Measurements from ENCODE around the gene DST.

DST gene

DNA sequence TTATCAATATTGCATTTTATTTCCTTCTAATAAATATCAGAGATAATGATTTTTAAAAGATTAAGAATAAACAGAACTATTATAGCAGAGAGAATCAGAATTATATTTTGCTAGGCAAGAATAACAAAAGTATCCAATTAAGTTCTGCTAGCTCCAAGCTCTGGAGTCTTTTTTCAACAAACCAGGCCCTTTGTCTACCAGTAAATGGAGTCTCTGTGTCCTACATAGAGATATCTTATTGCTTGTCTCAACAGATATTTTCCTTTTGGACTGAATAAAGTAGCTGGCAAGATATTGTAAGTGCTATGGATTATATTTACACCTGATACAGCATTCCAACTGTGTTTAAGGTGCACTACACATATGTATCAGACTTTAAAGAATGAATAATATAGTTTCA, 107.1 kb downstream of the DST start:
- Mint-ChIP-seq H3K36me3 (ENCODE audit: low read depth) (no peaks in the 10 kb centered on the region), H3K4me3 (no peak overlapping the region)

DNA sequence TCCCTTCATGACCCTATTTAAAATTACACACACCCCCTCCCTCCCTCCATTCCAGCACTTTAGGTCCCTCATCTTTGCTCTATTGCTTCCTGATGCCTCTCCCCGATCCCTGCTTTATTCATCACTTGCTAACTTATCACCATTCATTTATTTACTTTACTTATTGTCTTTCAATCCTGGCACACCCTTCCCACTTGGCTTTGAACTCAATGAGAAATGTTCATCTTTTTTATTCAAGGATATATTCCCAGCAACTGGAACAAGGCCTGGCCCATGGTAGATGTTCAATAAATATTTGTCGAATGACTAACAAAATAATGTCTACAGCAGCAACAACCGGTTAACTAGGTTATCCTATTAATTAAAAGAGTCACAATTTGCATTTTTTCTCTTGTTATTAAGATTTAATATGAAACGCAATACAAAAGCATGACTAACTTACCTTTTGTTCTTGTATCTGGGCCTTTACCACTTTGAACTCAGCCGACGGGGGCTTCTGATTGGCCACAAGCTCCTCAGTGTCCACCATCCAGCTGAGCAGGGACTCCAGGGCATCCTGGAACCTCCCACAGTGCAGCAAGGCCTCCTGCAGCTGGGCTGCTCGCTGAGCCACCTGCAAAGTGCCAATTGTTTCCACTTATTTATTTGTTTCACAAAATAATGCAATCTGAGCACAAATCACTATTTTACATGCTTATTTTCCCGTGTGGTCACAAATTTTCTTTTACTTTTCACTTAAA, 107.8 kb downstream of the DST start:
- DNase-seq (no peak), ATAC-seq (no peak)
- Mint-ChIP-seq H3K4me3 (no peak overlapping the region), H3K36me3 (ENCODE audit: low read depth) (no peaks in the 10 kb centered on the region), H3K27ac (no peak overlapping the region), H3K9me3 (no peaks in the 10 kb centered on the region), H3K4me1 (no peaks in the 10 kb centered on the region), H3K27me3 (no peaks in the 10 kb centered on the region)

More for the DNA sequence above, 107.1 kb downstream of the DST start:
- no peak for ATAC-seq
- no peak overlapping the region for H3K27ac Mint-ChIP-seq
- no peak for DNase-seq
- H3K27me3 Mint-ChIP-seq, result no peaks in the 10 kb centered on the region
- no peaks in the 10 kb centered on the region for H3K4me1 Mint-ChIP-seq
- H3K9me3 Mint-ChIP-seq, result no peaks in the 10 kb centered on the region

DNA sequence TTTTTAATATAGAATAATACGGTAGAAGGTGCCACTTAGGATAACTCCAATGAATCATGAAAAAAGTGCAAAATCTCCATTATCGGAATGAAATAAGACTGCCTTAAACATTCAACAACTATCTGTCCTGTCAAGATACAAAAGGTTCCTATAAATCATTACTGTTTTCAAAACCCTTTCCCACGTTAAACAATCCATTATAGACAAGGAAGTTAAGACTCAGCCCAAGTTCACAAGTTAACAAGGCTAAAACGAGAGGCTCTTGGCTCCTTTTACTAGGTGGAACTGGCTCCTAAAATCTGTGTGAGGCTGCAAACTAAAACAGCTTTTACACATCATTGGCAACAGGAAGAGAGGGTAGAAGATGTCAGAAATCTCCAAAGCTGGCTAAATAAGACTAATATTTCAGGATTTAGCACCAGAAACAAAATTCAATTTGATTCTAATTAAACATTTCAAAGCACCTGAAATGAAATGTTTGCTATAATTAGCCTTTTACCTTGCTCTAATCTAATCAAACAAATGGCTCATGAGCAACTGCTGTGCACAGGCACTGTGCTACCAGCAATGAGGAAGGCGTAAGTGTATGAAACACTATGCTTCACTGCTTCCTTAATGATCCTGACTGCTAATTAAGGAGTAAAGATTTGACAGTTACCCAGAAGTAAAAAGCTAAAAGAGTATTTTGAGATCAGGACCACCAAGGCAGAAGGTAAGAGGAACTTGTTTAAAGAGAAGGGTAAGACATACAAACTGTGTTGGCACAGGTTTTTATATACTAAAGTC, 109.7 kb downstream of the DST start:
- H3K4me1 Mint-ChIP-seq, result no peaks in the 10 kb centered on the region
- no peak for DNase-seq
- H3K27ac Mint-ChIP-seq, result no peak overlapping the region

DNA sequence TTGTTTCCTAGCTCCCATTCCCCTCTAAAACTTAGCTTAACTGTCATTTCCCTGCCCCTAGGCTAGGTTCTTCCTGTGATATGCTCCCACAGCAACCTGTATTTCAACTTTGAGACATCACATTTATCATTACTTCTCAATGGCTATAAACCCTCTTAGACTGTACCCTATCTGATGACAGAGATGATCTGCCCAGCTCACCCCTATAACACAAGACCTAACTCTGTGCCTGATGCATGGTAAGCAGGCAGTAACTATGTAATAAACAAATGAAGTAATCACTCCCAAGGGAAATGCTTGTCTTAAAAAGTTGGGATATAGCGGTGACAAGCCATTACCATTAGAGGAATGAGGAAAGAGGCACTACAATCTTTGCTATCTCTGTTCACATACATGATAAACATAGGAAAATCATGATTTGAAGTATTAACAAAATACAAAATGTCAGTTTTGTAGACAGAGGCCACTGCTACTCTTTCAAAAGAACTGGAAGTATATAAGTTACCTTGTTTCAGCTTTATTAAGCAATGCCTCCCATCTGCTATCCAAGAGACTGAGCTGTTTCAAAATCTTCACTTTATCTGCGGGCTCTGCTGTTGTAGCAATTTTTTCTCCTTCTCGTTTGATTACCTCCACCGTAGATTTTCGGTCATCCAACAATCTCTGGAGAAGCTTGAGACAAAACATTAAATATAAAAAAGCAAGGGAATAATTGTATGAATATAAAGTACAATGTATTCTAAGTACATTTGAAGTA, 110.7 kb downstream of the DST start:
- no peak overlapping the region for H3K4me3 Mint-ChIP-seq
- no peak for DNase-seq
- no peak overlapping the region for H3K27ac Mint-ChIP-seq
- no peaks in the 10 kb centered on the region for H3K9me3 Mint-ChIP-seq
- no peaks in the 10 kb centered on the region for H3K27me3 Mint-ChIP-seq
- no peaks in the 10 kb centered on the region for H3K4me1 Mint-ChIP-seq
- ATAC-seq, result no peak
- H3K36me3 Mint-ChIP-seq (ENCODE audit: low read depth), result no peaks in the 10 kb centered on the region

More for the DNA sequence above, 109.7 kb downstream of the DST start:
- H3K27me3 Mint-ChIP-seq, result no peaks in the 10 kb centered on the region
- H3K36me3 Mint-ChIP-seq (ENCODE audit: low read depth), result no peaks in the 10 kb centered on the region
- ATAC-seq, result no peak
- no peak overlapping the region for H3K4me3 Mint-ChIP-seq
- no peaks in the 10 kb centered on the region for H3K9me3 Mint-ChIP-seq

DNA sequence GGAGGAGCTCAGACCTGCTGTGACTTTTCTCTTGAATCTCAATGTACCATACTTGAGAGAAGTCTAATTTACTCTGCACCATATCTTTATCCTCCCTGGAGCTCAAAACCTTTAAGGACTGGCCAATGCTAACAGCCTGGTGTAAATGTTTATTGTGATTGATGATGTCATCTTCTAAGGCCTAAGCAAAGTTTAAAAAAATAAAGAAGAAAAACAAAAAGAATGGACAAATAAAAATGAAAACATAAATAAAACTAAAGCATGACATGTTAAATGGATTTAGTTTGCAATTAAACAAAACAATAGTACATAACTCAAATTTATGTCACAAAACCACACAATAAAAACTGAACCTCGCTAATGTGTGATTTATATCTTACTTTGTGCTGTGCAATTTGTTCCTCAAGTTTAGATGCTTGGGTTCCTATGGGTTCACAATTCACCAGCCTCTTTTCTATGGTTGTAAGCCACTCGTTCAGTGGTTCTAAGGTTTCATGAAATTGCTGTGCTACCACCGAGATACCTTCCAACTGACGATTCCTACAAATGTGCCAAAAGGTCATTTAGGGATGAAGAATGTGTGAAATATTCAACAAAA, 113.0 kb downstream of the DST start:
- Mint-ChIP-seq H3K4me3 (no peak overlapping the region), H3K27me3 (no peaks in the 10 kb centered on the region), H3K36me3 (ENCODE audit: low read depth) (no peaks in the 10 kb centered on the region), H3K27ac (no peak overlapping the region), H3K9me3 (no peaks in the 10 kb centered on the region), H3K4me1 (no peaks in the 10 kb centered on the region)
- ATAC-seq, result no peak
- no peak for DNase-seq

DNA sequence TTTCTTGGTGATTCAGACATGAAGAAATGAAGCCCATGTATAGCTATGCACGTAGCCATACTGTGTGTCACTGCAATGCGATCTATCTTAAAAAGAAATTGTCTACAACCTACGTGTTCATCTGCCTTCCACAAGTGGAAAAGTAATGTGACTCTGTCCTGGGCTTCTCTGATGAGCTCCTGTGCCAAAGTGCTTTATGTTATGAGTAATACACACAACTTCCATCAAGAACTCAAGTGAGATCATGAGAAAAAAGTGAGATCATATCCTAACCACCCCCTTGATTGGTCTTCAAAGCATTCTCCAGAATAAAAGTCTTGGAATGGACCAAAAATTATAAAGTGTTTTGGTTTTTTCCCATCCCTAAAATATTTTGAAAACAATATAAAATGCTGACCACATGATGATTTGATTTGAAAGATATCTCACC, 114.3 kb downstream of the DST start:
- DNase-seq, result no peak
- H3K27ac Mint-ChIP-seq, result no peak overlapping the region
- H3K9me3 Mint-ChIP-seq, result no peaks in the 10 kb centered on the region

DNA sequence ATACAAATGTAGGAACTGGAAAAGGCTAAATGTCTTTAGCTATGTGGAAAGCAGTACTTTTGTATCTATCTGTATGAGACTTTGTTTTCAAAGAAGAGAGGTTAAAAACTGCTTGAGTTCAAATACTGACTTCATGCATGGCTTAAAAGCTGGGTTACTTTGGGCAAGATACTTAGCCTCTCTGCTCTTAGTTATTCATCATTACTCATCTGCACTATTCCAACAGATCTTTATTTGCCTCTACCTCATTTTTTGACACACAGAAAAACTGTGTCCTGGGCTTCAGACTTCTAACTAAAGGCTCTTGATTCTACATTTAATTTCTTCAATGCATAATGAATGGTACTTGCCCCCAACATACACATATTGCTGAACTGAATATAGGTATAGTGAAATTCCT, 114.8 kb downstream of the DST start:
- Mint-ChIP-seq H3K27ac (no peak overlapping the region), H3K4me1 (no peaks in the 10 kb centered on the region), H3K9me3 (no peaks in the 10 kb centered on the region), H3K27me3 (no peaks in the 10 kb centered on the region), H3K4me3 (no peak overlapping the region), H3K36me3 (ENCODE audit: low read depth) (no peaks in the 10 kb centered on the region)
- no peak for DNase-seq
- ATAC-seq, result no peak

More for the DNA sequence above, 114.3 kb downstream of the DST start:
- Mint-ChIP-seq H3K36me3 (ENCODE audit: low read depth) (no peaks in the 10 kb centered on the region), H3K4me1 (no peaks in the 10 kb centered on the region), H3K27me3 (no peaks in the 10 kb centered on the region), H3K4me3 (no peak overlapping the region)
- ATAC-seq, result no peak

DNA sequence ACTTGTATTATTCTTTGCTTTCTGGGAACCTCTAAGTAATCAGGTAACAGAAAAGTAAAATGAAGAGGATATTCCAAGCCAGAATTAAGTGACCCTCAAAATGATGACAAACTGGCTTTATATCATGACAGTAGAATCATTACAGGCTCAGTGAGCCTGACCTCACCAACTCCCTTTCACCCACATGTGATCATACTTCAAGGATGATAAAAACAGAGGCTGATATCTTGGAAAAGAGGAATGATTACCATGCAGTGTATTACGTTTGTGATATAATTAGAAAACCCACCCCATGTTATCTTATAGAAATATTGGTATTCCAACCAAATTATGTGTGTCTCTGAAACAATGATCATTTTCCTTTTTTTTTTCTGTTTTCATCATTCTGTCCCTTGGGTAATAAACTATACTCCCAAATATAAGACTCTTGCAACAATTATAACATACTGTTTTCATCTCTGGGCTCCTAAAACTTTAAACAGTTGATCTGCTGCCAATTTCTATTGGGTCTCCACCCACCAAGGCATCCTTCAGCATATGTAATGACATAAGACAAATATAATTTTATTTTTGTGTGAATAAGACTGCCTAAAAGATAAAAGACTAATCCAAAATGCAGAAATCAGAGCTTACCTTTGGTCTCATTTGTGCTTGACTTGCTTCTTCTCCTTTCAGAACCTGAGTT, 115.7 kb downstream of the DST start:
- H3K4me3 Mint-ChIP-seq, result no peak overlapping the region
- no peaks in the 10 kb centered on the region for H3K4me1 Mint-ChIP-seq
- no peaks in the 10 kb centered on the region for H3K9me3 Mint-ChIP-seq
- no peak overlapping the region for H3K27ac Mint-ChIP-seq
- DNase-seq (no peak), ATAC-seq (no peak)
- H3K27me3 Mint-ChIP-seq, result no peaks in the 10 kb centered on the region
- no peaks in the 10 kb centered on the region for H3K36me3 Mint-ChIP-seq (ENCODE audit: low read depth)

DNA sequence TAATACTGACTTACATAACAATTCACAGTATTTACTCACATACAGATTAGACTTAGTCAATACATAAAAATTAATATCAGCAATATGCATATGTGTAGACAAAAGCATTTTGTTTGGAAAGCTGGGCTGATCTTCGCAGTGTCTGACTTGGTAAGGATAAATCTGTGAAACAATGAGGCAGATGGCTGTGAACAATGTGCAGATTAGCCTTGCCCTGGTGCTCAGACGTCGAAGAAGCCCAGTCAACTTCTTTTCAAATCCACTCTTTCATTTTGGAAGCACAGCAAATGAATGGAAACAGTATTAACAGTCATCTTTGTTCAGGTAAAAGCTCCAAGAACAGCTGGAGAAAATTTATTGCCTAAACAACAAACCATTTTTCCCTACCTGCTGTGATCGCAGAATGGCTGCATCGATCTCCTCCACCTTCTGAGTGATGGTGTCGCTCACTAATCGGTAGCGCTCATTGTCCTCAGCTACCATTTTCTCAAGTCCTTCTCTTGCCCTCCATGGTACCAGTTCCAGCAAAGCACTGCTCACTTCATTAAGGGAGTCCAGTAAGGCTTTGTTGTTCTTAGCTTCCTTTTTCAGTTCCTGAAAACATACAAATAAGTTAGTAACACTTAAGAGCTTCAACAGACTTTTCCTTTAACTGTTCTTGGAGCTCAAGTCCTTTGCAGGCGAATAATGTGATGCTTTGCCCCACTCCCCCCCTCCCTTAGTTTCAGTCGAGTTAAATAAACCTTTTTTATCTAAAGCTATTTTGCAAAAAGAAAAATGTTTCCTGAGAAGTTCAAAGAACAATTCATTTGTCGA, 116.5 kb downstream of the DST start:
- H3K27me3 Mint-ChIP-seq, result no peaks in the 10 kb centered on the region
- no peak overlapping the region for H3K27ac Mint-ChIP-seq
- no peaks in the 10 kb centered on the region for H3K4me1 Mint-ChIP-seq
- DNase-seq (no peak), ATAC-seq (no peak)
- no peaks in the 10 kb centered on the region for H3K36me3 Mint-ChIP-seq (ENCODE audit: low read depth)
- no peaks in the 10 kb centered on the region for H3K9me3 Mint-ChIP-seq
- no peak overlapping the region for H3K4me3 Mint-ChIP-seq

DNA sequence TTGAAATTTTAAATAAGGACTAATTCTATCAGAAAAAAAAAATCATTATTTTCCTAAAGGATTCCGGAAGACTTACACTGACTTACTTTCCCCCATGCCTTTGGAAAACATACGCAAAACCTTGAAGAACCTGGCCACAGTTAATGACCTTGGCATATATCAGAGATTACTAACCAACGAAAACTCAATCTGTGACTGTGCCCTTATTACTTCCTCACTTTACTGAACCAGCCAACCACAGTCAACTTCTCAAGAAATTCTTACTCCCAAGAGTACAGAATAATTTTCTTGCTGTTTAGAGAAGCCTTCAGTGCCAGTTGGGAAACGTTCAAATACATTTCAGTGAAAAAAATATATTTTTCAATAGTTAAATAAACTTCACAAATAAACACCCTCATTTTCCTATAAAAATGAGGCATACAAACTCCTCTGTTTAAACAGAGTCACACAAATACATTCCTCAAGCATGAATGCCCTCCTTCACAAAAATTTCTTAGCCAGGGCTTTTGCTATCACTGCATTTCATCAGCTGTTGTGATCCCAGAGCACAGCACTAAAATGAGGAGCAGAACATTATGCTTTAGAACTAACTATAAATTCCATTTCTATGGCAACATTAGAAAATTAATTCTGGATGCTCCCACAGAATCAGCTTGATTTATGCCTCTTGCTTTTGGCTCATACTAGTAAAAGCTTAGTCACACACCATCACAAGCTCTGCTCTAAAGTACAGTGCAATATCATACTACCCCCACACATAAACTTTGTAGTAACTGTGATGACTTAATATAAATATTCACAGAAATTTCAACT, 117.6 kb downstream of the DST start:
- peaks cover 2% of the 10 kb centered on the region for H3K9me3 Mint-ChIP-seq
- no peak overlapping the region for H3K4me3 Mint-ChIP-seq
- H3K4me1 Mint-ChIP-seq, result no peaks in the 10 kb centered on the region
- H3K36me3 Mint-ChIP-seq (ENCODE audit: low read depth), result no peaks in the 10 kb centered on the region
- H3K27ac Mint-ChIP-seq, result no peak overlapping the region
- no peak for DNase-seq
- ATAC-seq, result no peak
- no peaks in the 10 kb centered on the region for H3K27me3 Mint-ChIP-seq

DNA sequence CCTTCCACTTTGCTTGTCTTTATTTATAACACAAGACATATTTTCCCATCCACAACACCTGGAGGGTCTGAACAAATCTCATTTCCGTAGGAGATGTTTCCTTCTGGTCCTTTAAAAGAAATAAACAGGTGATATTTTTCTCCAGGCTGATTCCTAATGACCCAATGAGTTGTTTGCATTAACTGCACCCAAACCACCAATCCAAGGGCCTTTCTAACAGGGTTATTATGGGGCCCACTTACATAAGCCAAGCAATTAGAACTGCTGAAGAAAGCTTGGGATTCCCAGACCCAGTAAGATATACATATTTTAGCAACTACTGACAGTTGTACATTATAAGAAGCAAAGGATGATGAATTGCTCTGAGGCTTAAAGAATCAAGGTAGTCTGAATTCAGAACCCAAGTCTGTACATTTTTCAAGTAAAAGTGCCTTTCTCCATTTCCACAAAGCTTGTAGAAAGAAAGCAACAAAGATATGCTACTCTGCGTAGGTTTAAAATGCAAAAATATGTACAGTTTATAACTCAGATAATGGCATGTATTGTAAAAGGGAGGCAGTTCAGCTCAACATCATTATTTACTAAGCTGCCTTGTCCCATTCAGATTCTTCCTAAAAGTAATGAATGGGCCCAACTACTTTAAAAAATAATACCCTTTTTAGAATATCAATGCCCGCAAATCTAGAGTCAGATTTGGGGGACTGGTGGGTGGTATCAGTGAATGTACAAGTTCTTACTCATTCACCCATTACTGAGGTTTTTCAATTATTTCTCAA, 120.0 kb downstream of the DST start:
- Mint-ChIP-seq H3K4me3 (no peak overlapping the region), H3K27me3 (no peaks in the 10 kb centered on the region), H3K27ac (no peak overlapping the region), H3K4me1 (no peaks in the 10 kb centered on the region), H3K9me3 (peaks cover 10% of the 10 kb centered on the region), H3K36me3 (ENCODE audit: low read depth) (no peaks in the 10 kb centered on the region)
- ATAC-seq (no peak), DNase-seq (no peak)

DNA sequence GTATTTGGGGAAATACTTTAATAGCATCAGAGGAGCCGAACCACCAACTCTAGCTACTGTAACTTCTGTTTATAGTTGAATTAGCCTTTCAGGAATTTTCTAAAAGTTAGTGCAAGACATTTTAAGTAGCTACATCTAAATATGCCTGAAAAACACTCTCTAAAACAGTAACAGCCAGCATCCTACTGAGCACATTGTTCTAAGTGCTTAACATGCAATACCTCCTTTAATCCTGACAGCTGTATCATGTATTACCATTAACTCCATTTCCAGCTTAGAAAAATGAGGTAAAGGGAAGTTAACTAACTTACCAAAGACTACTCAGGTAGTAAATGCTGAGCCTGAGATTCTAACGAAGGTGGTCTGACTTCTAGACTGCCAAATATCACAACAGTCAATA, 120.7 kb downstream of the DST start:
- H3K4me1 Mint-ChIP-seq, result no peaks in the 10 kb centered on the region
- H3K27ac Mint-ChIP-seq, result no peak overlapping the region

More for the DNA sequence above, 120.7 kb downstream of the DST start:
- Mint-ChIP-seq H3K9me3 (peaks cover 10% of the 10 kb centered on the region), H3K36me3 (ENCODE audit: low read depth) (no peaks in the 10 kb centered on the region), H3K27me3 (no peaks in the 10 kb centered on the region), H3K4me3 (no peak overlapping the region)
- ATAC-seq, result no peak
- DNase-seq, result no peak

Data from activated naive CD8-positive, alpha-beta T cell treated with anti-CD3 and anti-CD28 coated beads, Interleukin-2, amount 50 U/mL, for 24 hours (primary cell).